HEK293T (cell line): Measurements from ENCODE around the gene ACP7.

ENCODE experiments used
- CTCF ChIA-PET: fragments of 350-600 bp; formaldehyde crosslinking; extraction: SDS; loops from one replicate; lab custom pipeline; 2021; ENCODE audit warnings: antibody characterized with exemption, inconsistent platforms; lab: Yijun Ruan, JAX
- POLR2A ChIA-PET: fragments of 350-600 bp; formaldehyde crosslinking; extraction: SDS; loops from one replicate; lab custom pipeline; 2020; ENCODE audit warnings: antibody characterized with exemption, inconsistent platforms; lab: Yijun Ruan, JAX
- DNase-seq: peaks from one replicate; pipeline ENCODE4 v3.0.0; 2012; ENCODE audit warnings: mixed read lengths; ENCODE audit errors: extremely low spot score
- ARNT ChIP-seq: fragments of 450-650 bp; IDR thresholded peaks from 2 replicates; pipeline ENCODE4 v1.6.1; 2017; ENCODE audit warnings: mild to moderate bottlenecking
- BHLHE40 ChIP-seq: fragments of 450-650 bp; IDR thresholded peaks from 2 replicates; pipeline ENCODE4 v1.6.1; 2016; ENCODE audit warnings: mild to moderate bottlenecking, moderate library complexity, borderline replicate concordance
- CTBP1 ChIP-seq: fragments of 450-650 bp; IDR thresholded peaks from 2 replicates; pipeline ENCODE4 v1.6.1; 2016; ENCODE audit warnings: borderline replicate concordance
- ELF4 ChIP-seq: fragments of 450-650 bp; IDR thresholded peaks from 2 replicates; pipeline ENCODE4 v1.6.1; 2017; ENCODE audit warnings: antibody characterized with exemption
- FOXA1 ChIP-seq: fragments of 450-650 bp; IDR thresholded peaks from 2 replicates; pipeline ENCODE4 v1.6.1; 2016; ENCODE audit warnings: mild to moderate bottlenecking
- FOXK2 ChIP-seq: fragments of 450-650 bp; IDR thresholded peaks from 2 replicates; pipeline ENCODE4 v1.6.1; 2016; ENCODE audit warnings: mild to moderate bottlenecking
- FOXM1 ChIP-seq: fragments of 450-650 bp; IDR thresholded peaks from 2 replicates; pipeline ENCODE4 v1.6.1; 2017; ENCODE audit warnings: mild to moderate bottlenecking, borderline replicate concordance
- HDGF ChIP-seq: fragments of 450-650 bp; IDR thresholded peaks from 2 replicates; pipeline ENCODE4 v1.6.1; 2017; ENCODE audit warnings: antibody characterized with exemption, borderline replicate concordance
- L3MBTL2 ChIP-seq: fragments of 450-650 bp; conservative IDR thresholded peaks from 2 replicates; pipeline ENCODE4 v1.6.1; 2016; ENCODE audit warnings: mild to moderate bottlenecking
- LEF1 ChIP-seq: fragments of 450-650 bp; IDR thresholded peaks from 2 replicates; pipeline ENCODE4 v1.6.1; 2017; ENCODE audit warnings: mild to moderate bottlenecking, borderline replicate concordance
- NFRKB ChIP-seq: fragments of 450-650 bp; IDR thresholded peaks from 2 replicates; pipeline ENCODE4 v1.6.1; 2016; ENCODE audit warnings: mild to moderate bottlenecking, moderate library complexity
- SP1 ChIP-seq: fragments of 450-650 bp; IDR thresholded peaks from 2 replicates; pipeline ENCODE4 v1.6.1; 2017
- SUZ12 ChIP-seq: fragments of 450-650 bp; IDR thresholded peaks from 2 replicates; pipeline ENCODE4 v1.6.1; 2016; ENCODE audit warnings: mild to moderate bottlenecking
- TARDBP ChIP-seq: fragments of 450-650 bp; IDR thresholded peaks from 2 replicates; pipeline ENCODE4 v1.6.1; 2016
- ZNF384 ChIP-seq: fragments of 450-650 bp; IDR thresholded peaks from 2 replicates; pipeline ENCODE4 v1.6.1; 2016
- TF ChIP-seq, protein P1 (sequence below): fragments of 450-650 bp; IDR thresholded peaks from 2 replicates; pipeline ENCODE4 v1.6.1; 2016

ACP7 gene

DNA sequence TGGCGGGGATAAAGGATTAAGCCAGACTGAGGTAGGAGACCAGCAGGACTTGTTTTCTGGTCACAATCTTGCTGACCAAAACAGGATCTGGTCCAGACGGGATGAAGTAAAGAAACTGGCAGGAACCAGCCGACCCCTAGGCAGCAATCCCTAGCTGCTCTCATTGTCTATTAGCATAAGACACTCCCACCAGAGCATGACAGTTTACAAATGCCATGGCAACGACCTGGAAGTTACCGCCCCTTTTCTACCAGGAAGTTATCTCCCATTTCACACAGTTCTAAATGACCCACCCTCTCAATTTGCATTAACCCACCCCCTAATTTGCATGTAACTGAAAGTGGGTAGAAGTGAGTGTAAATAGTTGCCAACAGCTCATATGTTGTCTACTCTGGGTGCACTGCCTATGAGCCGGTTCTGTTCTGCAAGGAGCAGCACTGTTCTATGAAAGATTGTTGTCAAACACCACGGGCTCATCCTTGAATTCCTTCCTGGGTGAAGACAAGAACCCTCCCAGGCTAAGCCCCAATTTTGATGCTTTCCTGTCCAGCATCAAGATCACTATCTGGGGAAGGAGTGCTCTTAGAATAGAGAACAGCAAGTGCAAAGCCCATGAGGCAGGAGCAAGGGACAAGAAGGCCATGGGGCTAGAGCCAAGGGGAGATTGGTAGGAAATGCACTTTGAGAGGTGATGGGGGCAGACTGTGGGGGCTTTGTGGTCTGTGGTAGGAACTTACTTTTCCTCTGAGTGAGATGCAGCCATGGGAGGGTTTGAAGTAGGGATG lies 37.9 kb upstream of the ACP7 start:
- ChIA-PET CTCF (no interaction called here), POLR2A (interaction anchor here (1.1 to 1.5 kb wide), 3 partner anchors 15 to 71 kb away, joined by 3 read pairs; partner anchors contain the start of gene FBXO17)
- TF ChIP-seq TARDBP (no peak), SUZ12 (no peak), LEF1 (no peak), ARNT (no peak), NFRKB (no peak), FOXA1 (no peak), HDGF (no peak), BHLHE40 (no peak), SP1 (no peak), L3MBTL2 (no peak), FOXM1 (no peak), ELF4 (no peak), CTBP1 (no peak)
- peak; percentile 69 for DNase-seq

DNA sequence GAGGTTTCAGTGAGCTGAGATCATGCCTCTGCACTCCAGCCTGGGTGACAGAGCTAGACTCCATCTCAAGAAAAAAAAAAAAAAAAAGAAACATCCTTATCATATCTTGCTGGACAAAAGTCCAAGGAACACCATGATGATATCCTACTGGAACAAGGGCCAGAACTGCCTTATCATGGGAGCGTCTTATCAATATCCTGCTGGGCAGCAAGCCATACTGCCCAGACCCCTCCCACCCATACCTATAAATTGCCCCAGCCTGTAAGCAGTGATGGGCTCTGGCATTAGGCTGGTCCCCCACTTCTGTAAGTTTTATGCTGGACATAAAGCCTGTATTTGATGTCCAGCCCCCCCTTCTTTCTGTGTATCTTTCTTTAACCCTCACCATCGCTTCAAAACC lies 37.1 kb upstream of the ACP7 start:
- ChIA-PET POLR2A (interaction anchor here (0.6 kb wide), 1 partner anchor 8 kb away, joined by 3 read pairs; no protein-coding TSS in a partner anchor), CTCF (no interaction called here)
- no peak for DNase-seq
- TF ChIP-seq FOXM1: no peak
- TF ChIP-seq SUZ12: no peak
- no peak for TF ChIP-seq SP1
- no peak for TF ChIP-seq ARNT
- no peak for TF ChIP-seq FOXA1
- TF ChIP-seq TARDBP: no peak
- TF ChIP-seq ZNF384: no peak
- TF ChIP-seq FOXK2: no peak
- TF ChIP-seq CTBP1: no peak

DNA sequence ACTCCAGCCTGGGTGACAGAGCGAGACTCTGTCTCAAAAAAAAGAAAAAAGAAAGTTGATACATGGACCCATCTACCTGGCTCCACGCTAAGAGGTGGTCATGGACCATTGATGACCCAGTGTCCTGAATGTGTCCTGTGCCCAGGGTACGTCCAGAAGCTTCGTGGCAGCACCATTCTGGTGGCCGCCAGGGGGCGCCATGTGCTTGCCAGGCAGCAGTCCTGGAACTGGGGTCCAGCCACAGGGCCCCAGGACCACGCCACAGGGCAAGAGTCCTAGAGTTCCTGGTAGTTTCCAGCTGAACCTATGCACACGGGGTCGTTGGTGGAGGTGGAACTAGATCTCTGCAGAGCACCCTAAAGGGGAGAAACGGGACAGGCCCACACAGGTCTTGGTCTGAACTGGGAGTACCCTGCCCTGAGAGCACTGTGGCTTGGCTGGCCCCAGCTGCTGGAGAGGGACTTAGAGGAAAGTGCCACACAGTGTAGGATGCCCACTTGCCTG lies 31.9 kb upstream of the ACP7 start:
- ChIA-PET CTCF (interaction anchor here (0.9 to 1.3 kb wide), 5 partner anchors 12 to 323 kb away, joined by 3 to 6 read pairs (median 5); no protein-coding TSS in a partner anchor), POLR2A (interaction anchor here (1.1 kb wide), 1 partner anchor 384 kb away, joined by 4 read pairs; the partner anchor contains the start of gene RPS16)
- TF ChIP-seq HDGF (no peak), FOXA1 (no peak)
- DNase-seq: peak; percentile 69

DNA sequence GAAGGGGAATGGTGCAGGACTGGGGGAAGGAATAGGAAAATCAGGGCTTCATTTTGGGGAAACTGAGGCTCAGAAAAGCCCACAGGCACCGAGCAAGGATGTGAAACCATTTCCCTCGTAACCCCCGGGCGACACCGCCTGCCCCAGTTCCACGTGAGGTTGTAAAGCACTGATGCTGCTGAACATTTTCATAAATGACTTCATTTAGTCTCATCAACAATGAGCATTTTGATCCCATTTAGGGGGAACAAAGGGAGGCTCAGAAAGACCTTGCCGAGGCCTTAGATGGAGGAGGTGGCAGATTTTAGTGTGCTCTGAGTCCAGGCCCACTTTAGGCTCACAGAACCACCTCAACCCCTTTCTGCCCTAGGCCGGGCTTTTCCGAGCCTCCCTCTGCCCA lies 31.3 kb upstream of the ACP7 start:
- POLR2A ChIA-PET: no interaction called here
- no peak for TF ChIP-seq TARDBP
- TF ChIP-seq FOXA1: no peak
- TF ChIP-seq, protein P1, sequence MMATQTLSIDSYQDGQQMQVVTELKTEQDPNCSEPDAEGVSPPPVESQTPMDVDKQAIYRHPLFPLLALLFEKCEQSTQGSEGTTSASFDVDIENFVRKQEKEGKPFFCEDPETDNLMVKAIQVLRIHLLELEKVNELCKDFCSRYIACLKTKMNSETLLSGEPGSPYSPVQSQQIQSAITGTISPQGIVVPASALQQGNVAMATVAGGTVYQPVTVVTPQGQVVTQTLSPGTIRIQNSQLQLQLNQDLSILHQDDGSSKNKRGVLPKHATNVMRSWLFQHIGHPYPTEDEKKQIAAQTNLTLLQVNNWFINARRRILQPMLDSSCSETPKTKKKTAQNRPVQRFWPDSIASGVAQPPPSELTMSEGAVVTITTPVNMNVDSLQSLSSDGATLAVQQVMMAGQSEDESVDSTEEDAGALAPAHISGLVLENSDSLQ: no peak
- TF ChIP-seq NFRKB: no peak
- no peak for TF ChIP-seq SUZ12
- TF ChIP-seq ELF4: no peak
- TF ChIP-seq L3MBTL2: no peak
- TF ChIP-seq FOXK2: no peak
- TF ChIP-seq ZNF384: no peak
- no peak for TF ChIP-seq ARNT
- TF ChIP-seq CTBP1: no peak
- no peak for TF ChIP-seq FOXM1
- TF ChIP-seq BHLHE40: no peak
- no peak for TF ChIP-seq SP1
- TF ChIP-seq HDGF: no peak
- CTCF ChIA-PET: interaction anchor here (0.9 to 1.1 kb wide), 4 partner anchors 11 to 19 kb away, joined by 3 to 6 read pairs (median 5); no protein-coding TSS in a partner anchor
- no peak for DNase-seq

DNA sequence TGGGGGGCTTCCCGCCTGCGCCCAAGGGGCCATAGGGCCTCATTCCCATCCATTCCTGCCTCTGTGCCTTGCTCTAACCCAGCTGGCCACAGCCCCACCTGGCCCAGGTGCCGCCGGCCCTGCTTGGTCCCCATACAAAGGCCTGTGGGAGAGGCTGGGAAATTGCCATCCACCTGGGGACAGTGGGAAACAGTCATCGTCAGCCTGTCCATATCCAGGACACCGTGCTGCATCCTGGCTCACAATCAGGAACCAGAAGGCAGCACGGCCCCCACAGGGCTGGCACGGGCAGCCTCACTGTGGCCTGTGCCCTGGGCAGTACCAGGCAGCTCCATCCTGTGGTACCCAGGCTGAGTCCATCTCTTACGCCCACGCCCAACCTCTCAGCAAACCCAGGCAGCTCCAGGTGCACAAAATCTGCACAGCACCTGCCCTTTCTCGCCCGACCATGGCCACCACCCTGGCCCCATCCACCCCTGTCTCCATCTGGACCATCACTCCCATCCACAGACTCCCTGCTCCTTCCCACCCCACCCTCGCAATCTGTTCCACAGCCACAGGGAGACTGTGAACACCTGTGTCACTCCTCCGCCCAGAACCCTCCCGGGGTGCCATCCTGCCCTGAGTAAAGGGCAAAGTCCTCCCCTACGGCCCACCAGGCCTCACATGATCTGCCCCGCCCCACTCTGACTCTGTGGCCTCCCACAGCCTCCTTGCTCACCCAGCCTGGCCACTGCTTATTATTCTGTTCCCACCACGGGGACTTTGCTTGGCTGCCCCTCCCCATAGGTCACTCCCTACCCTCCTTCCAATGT lies 30.7 kb upstream of the ACP7 start:
- POLR2A ChIA-PET: no interaction called here

More for the DNA sequence above, 30.7 kb upstream of the ACP7 start:
- CTCF ChIA-PET: no interaction called here
- TF ChIP-seq CTBP1: no peak
- no peak for TF ChIP-seq FOXK2
- no peak for TF ChIP-seq TARDBP
- no peak for TF ChIP-seq L3MBTL2
- no peak for TF ChIP-seq SP1
- TF ChIP-seq, protein P1: no peak
- TF ChIP-seq FOXA1: no peak
- TF ChIP-seq SUZ12: no peak
- no peak for TF ChIP-seq ELF4
- TF ChIP-seq BHLHE40: no peak
- no peak for TF ChIP-seq ZNF384
- no peak for TF ChIP-seq FOXM1
- no peak for TF ChIP-seq NFRKB
- no peak for TF ChIP-seq ARNT
- no peak for TF ChIP-seq HDGF
- no peak for TF ChIP-seq LEF1
- DNase-seq: no peak
